Hepatocyte (in vitro differentiated cells): ENCODE measurements around the gene NPHP4. TPM values are rescaled to one million over a fixed set of nuclear protein-coding genes. Genes with fewer than 3 reads are reported as not detected.

ENCODE experiments used
- DNase-seq: peaks from one replicate; pipeline ENCODE4 v3.0.0-alpha.2; 2016; ENCODE audit warnings: low spot score
- H2AFZ ChIP-seq: fragments of 200-600 bp; sonication (generic); 2 replicates; pipeline ENCODE4 v1.6.0; 2016; ENCODE audit warnings: antibody characterized with exemption, mild to moderate bottlenecking
- H3K27ac ChIP-seq: fragments of 200-600 bp; sonication (generic); 2 replicates; pipeline ENCODE4 v1.5.1; 2016; ENCODE audit warnings: mild to moderate bottlenecking
- H3K27me3 ChIP-seq: fragments of 200-600 bp; sonication (generic); 2 replicates; pipeline ENCODE4 v1.6.1; 2016
- H3K36me3 ChIP-seq: fragments of 200-600 bp; sonication (generic); replicated peaks from 2 replicates; pipeline ENCODE4 v1.5.1; 2016; ENCODE audit warnings: low read depth; ENCODE audit not compliant: insufficient read depth
- H3K4me1 ChIP-seq: fragments of 200-600 bp; sonication (generic); 2 replicates; pipeline ENCODE4 v1.5.1; 2016; ENCODE audit warnings: mild to moderate bottlenecking, moderate library complexity; ENCODE audit not compliant: insufficient read depth
- H3K4me2 ChIP-seq: fragments of 200-600 bp; sonication (generic); 2 replicates; pipeline ENCODE4 v1.6.0; 2016
- H3K4me3 ChIP-seq: fragments of 200-600 bp; sonication (generic); 2 replicates; pipeline ENCODE4 v1.5.1; 2016; ENCODE audit warnings: mild to moderate bottlenecking
- H3K79me2 ChIP-seq: fragments of 200-600 bp; sonication (generic); 2 replicates; pipeline ENCODE4 v1.6.0; 2017; ENCODE audit warnings: mild to moderate bottlenecking
- H3K9me2 ChIP-seq: fragments of 200-600 bp; sonication (generic); replicated peaks from 2 replicates; pipeline ENCODE4 v1.6.0; 2017; ENCODE audit warnings: mild to moderate bottlenecking; ENCODE audit not compliant: insufficient read depth
- H3K9me3 ChIP-seq: fragments of 200-600 bp; sonication (generic); 2 replicates; pipeline ENCODE4 v1.5.1; 2016; ENCODE audit warnings: low read depth, mild to moderate bottlenecking
- H4K20me1 ChIP-seq: fragments of 200-600 bp; sonication (generic); 2 replicates; pipeline ENCODE4 v1.6.0; 2016; ENCODE audit warnings: mild to moderate bottlenecking; ENCODE audit not compliant: insufficient read depth, poor library complexity, severe bottlenecking
- EZH2 ChIP-seq: fragments of 200-600 bp; sonication (generic); IDR thresholded peaks from 2 replicates; pipeline ENCODE4 v1.6.1; 2016; ENCODE audit warnings: antibody characterized with exemption, mild to moderate bottlenecking, borderline replicate concordance
- EZH2phosphoT487 ChIP-seq: fragments of 200-600 bp; sonication (generic); IDR thresholded peaks from one replicate; pipeline ENCODE4 v1.6.1; 2018; ENCODE audit warnings: antibody characterized with exemption, mild to moderate bottlenecking, low read depth, moderate library complexity; ENCODE audit not compliant: unreplicated experiment, severe bottlenecking
- WGBS: methylation state at CpG from one replicate; pipeline ENCODE4 v1.1.6; 2016; ENCODE audit warnings: low lambda C conversion rate; ENCODE audit errors: missing lambda C conversion rate; 5-methylcytosine and 5-hydroxymethylcytosine counted together
- polyA plus RNA-seq: library from polyadenylated mRNA; unstranded; fragments of >200 nt; fragmentation: Nextera tagmentation; extraction: Ambion mirVana; gene quantifications from 2 replicates; pipeline ENCODE4 v1.2.1, GENCODE V29; 2016
- total RNA-seq: library from RNA; depleted of rRNA; stranded (reverse); fragments of >200 nt; gene quantifications from 2 replicates; pipeline ENCODE4 v1.2.3, GENCODE V29; 2014
- TF ChIP-seq, protein P1 (sequence below): fragments of 200-600 bp; sonication (generic); IDR thresholded peaks from 2 replicates; pipeline ENCODE4 v1.5.1; 2016; ENCODE audit warnings: antibody characterized with exemption, mild to moderate bottlenecking; ENCODE audit not compliant: poor library complexity

The NPHP4 gene
- total and polyA plus RNA-seq, 2 experiments from 2014 or later, result 5.6 to 6.0 TPM

DNA sequence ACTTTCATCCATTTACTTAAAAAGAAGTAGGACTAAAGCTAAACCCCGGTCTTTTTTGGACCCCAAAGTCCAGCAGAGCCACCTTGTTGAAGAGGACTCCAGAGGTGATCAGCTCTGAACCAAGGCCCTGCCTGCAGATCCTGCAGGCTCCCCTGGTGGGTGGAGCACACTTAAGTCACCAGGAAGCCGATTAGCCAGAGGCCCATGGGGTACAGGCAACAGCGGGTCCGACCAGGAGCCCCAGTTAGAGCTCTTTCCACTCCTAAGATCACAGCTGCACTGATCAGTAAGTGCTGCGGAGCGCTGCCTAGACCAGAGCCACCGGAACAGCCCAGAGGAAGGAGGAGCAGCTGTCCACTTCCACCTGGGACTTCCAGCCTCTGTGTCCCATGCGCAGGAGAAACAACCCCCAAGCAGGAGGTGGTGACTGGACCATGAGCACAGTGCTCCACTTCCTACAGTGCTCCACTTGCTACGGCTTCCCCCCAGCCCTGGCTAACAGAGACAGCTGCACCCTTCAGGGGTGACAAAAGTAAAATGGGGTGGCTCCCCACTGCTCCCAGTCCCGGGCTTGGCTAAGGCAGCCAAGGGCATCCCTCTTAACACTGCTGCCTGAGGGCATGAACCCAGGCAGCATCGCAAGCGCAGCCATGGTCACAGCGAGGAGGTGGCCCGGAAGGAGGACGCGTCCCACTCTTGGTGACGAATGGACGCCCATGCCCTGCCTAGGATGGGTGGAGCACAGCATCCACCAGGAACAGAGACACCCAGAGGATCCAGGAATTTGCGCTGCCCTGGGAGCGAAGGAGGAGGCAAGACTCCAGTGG is 58.0 kb downstream of the NPHP4 start:
- Histone ChIP-seq H3K27me3 (no peaks in the 10 kb centered on the region), H3K9me2 (no peaks in the 10 kb centered on the region), H2AFZ (no peak overlapping the region), H3K27ac (peak overlapping the region; percentile 34), H4K20me1 (no peaks in the 10 kb centered on the region), H3K4me2 (no peak overlapping the region), H3K36me3 (no peaks in the 10 kb centered on the region), H3K4me3 (no peak overlapping the region), H3K4me1 (no peaks in the 10 kb centered on the region), H3K9me3 (no peaks in the 10 kb centered on the region), H3K79me2 (no peaks in the 10 kb centered on the region)
- WGBS, result 97% methylated on average over 18 of the region's 20 CpGs
- TF ChIP-seq, protein P1, sequence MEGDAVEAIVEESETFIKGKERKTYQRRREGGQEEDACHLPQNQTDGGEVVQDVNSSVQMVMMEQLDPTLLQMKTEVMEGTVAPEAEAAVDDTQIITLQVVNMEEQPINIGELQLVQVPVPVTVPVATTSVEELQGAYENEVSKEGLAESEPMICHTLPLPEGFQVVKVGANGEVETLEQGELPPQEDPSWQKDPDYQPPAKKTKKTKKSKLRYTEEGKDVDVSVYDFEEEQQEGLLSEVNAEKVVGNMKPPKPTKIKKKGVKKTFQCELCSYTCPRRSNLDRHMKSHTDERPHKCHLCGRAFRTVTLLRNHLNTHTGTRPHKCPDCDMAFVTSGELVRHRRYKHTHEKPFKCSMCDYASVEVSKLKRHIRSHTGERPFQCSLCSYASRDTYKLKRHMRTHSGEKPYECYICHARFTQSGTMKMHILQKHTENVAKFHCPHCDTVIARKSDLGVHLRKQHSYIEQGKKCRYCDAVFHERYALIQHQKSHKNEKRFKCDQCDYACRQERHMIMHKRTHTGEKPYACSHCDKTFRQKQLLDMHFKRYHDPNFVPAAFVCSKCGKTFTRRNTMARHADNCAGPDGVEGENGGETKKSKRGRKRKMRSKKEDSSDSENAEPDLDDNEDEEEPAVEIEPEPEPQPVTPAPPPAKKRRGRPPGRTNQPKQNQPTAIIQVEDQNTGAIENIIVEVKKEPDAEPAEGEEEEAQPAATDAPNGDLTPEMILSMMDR, result no peak
- TF ChIP-seq EZH2phosphoT487 (no peak), EZH2 (no peak)
- no peak for DNase-seq

DNA sequence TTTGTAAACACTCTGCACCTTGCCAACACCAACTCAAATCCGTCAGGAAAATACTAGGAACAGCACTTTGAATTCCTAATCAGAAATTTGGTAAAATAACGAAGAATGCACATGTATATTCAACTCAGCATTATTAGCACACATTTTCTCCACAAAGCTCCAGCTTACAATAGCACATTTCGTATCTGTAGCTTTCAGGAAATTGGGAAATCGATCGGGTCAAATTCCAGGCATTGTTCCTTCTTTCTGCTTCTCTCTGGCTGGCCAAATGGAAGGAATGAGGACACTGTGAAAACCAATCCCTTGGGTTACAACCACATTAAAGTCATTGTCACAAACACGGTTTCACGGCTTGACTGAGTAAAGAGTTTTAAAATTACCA is 58.6 kb downstream of the NPHP4 start:
- H3K36me3 ChIP-seq, result no peaks in the 10 kb centered on the region
- H3K4me2 ChIP-seq, result no peak overlapping the region
- no peaks in the 10 kb centered on the region for H3K79me2 ChIP-seq
- H3K9me3 ChIP-seq, result no peaks in the 10 kb centered on the region
- H2AFZ ChIP-seq, result no peak overlapping the region
- no peak overlapping the region for H3K27ac ChIP-seq
- no peak for TF ChIP-seq EZH2
- no peak for TF ChIP-seq EZH2phosphoT487
- TF ChIP-seq, protein P1, result no peak
- H4K20me1 ChIP-seq, result no peaks in the 10 kb centered on the region
- H3K4me1 ChIP-seq, result no peaks in the 10 kb centered on the region
- H3K4me3 ChIP-seq, result no peak overlapping the region
- DNase-seq, result no peak
- no peaks in the 10 kb centered on the region for H3K27me3 ChIP-seq
- 89% methylated on average over 7 of the region's 7 CpGs for WGBS
- no peaks in the 10 kb centered on the region for H3K9me2 ChIP-seq

DNA sequence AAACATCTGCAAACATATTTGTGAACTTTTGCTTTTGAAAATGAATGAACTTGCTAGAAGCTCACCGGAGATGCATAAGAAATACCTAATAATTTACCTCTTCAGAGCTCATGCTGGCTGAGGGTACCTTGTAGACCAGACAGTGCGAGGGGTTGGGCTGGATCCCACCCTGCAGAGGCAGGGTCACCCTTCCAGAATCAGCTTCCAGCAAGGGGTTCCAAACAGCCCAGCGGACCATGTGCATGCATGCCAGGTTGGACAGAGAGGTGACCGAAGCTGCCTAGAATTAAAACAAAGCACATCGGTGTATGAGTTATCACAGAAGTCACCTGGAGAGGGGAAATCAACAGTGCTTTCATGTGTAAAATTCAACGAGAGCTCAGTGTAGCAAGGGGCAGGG is 59.2 kb downstream of the NPHP4 start:
- Histone ChIP-seq H3K4me2 (no peak overlapping the region), H2AFZ (no peak overlapping the region), H3K9me3 (no peaks in the 10 kb centered on the region), H3K4me3 (no peak overlapping the region), H3K9me2 (no peaks in the 10 kb centered on the region), H3K79me2 (no peaks in the 10 kb centered on the region), H4K20me1 (no peaks in the 10 kb centered on the region), H3K27ac (no peak overlapping the region), H3K27me3 (no peaks in the 10 kb centered on the region), H3K36me3 (no peaks in the 10 kb centered on the region), H3K4me1 (no peaks in the 10 kb centered on the region)
- WGBS, result 96% methylated on average over 6 of the region's 6 CpGs
- no peak for DNase-seq
- TF ChIP-seq, protein P1, result no peak
- no peak for TF ChIP-seq EZH2phosphoT487
- no peak for TF ChIP-seq EZH2
